Inferior parietal cortex (tissue), 1 donor: ENCODE measurements around the gene IL22RA1.

Experiments used
- DNase-seq: peaks from one replicate; pipeline ENCODE4 v3.0.0-alpha.2; 2016; ENCODE audit errors: extremely low spot score

IL22RA1 gene

GRCh38 chr1:24142546-24143534, at the start of gene IL22RA1:
Gene IL22RA1 (minus strand): TSS chr1:24143140. CDS start chr1:24143082, 58 bp downstream.
- DNase-seq = no peak

GRCh38 chr1:24191860-24192259, 48.9 kb upstream of the IL22RA1 start:
- no peak for DNase-seq

GRCh38 chr1:24190983-24191461, 48.1 kb upstream of the IL22RA1 start:
- no peak for DNase-seq

- DNase-seq = no peak
Observed at GRCh38 chr1:24189528-24189927, 46.6 kb upstream of the IL22RA1 start.

- no peak for DNase-seq
Observed at GRCh38 chr1:24186993-24187790, 44.3 kb upstream of the IL22RA1 start, which contains the start of gene IFNLR1. Gene IFNLR1 (minus strand): TSS chr1:24187289. CDS start chr1:24187248, 41 bp downstream.

GRCh38 chr1:24186711-24186992, 43.7 kb upstream of the IL22RA1 start:
- DNase-seq = no peak

GRCh38 chr1:24186031-24186710, 43.2 kb upstream of the IL22RA1 start:
- DNase-seq = no peak

- no peak for DNase-seq
Observed at GRCh38 chr1:24185076-24185475, 42.1 kb upstream of the IL22RA1 start.

- no peak for DNase-seq
Observed at GRCh38 chr1:24182061-24182460, 39.1 kb upstream of the IL22RA1 start.

GRCh38 chr1:24181619-24182018, 38.7 kb upstream of the IL22RA1 start:
- no peak for DNase-seq

GRCh38 chr1:24180676-24181075, 37.7 kb upstream of the IL22RA1 start:
- no peak for DNase-seq

- no peak for DNase-seq
Observed at GRCh38 chr1:24179251-24179840, 36.4 kb upstream of the IL22RA1 start.

GRCh38 chr1:24178407-24178806, 35.5 kb upstream of the IL22RA1 start:
- no peak for DNase-seq

GRCh38 chr1:24177161-24177560, 34.2 kb upstream of the IL22RA1 start:
- no peak for DNase-seq

GRCh38 chr1:24175033-24175755, 32.3 kb upstream of the IL22RA1 start:
- DNase-seq = no peak

GRCh38 chr1:24173638-24174575, 31.0 kb upstream of the IL22RA1 start:
- DNase-seq = no peak

GRCh38 chr1:24172598-24172997, 29.7 kb upstream of the IL22RA1 start:
- no peak for DNase-seq

GRCh38 chr1:24169286-24169685, 26.3 kb upstream of the IL22RA1 start:
- no peak for DNase-seq

- DNase-seq = no peak
Observed at GRCh38 chr1:24168245-24168644, 25.3 kb upstream of the IL22RA1 start.

GRCh38 chr1:24167008-24167407, 24.1 kb upstream of the IL22RA1 start:
- DNase-seq = no peak
